Iris pigment epithelial cell (primary cell): ENCODE results near the gene MBOAT1.

ENCODE experiments used
- DNase-seq: peaks from one replicate; pipeline ENCODE4 v3.0.0-alpha.2; 2011; ENCODE audit warnings: low read depth

Gene MBOAT1

DNA sequence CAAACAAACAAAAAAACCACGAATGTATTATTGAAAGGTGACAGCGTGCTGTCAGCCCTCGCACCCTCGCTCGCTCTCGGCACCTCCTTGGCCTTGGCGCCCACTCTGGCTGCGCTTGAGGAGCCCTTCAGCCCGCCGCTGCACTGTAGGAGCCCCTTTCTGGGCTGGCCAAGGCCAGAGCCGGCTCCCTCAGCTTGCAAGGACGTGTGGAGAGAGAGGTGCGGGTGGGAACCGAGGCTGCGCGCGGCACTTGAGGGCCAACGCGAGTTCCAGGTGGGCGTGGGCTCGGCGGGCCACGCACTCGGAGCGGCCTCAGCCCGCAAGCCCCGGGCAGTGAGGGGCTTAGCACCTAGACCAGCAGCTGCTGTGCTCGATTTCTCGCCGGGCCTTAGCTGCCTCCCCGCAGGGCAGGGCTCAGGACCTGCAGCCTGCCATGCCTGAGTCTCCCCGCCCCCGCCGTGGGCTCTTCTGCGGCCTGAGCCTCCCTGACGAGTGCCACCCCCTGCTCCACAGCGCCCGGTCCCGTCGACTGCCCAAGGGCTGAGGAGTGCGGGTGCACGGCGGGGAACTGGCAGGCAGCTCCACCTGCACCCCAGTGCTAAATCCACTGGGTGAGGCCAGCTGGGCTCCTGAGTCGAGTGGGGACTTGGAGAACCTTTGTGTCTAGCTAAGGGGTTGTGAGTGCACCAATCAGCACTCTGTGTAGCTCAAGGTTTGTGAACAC, 20.9 kb upstream of the MBOAT1 start:
- no peak for DNase-seq

DNA sequence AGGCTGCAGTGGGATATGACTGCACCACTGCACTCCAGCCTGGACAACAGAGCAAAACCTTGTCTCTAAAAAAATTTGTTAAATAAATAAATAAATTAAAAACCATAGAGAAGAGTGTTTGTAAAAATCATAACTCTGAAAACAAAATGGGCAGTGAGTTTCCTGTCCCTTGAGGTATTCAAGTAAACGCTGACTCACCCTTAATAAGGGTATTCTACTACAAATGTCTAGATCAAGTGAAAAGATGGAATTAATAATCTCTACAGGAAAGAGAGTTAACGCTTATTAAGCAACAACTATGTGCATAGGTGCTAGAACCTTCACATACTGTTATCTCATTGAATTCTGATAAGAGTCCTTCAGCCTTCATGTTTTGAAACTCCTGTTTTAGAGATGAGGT, 19.9 kb upstream of the MBOAT1 start:
- DNase-seq, result no peak

DNA sequence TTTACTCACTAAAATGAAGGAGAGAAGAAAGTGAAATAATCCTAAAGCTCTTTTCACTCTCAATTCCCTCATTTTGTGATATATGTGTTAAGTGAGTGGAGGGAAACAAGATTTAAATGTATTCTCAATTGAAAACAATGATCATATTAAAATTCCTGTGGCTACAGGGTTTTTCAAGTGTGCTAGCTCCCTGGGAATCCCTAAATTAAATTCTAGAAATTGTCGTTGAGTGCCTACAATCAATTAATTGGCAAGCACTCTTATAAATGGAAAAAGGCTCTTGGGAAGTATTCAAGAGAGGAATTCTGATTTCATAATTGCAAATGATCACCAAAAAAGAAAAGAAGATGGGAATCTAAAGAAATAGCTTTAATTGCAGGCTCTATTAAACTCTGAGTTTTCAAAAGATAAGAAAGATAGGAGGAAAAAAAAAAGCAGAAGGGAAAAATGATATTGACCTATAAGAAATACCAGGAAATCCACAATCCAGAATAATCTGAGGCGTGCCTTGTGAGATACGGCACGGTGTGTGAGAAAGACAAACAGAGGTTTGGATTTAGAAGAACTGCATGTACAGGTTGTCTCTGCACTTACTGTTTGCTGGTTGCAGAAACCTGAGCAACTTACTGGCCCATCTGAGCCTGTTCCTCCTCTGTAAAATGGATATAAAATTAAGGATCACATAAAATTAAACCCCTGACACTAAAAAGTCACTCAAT, 18.3 kb upstream of the MBOAT1 start:
- no peak for DNase-seq

DNA sequence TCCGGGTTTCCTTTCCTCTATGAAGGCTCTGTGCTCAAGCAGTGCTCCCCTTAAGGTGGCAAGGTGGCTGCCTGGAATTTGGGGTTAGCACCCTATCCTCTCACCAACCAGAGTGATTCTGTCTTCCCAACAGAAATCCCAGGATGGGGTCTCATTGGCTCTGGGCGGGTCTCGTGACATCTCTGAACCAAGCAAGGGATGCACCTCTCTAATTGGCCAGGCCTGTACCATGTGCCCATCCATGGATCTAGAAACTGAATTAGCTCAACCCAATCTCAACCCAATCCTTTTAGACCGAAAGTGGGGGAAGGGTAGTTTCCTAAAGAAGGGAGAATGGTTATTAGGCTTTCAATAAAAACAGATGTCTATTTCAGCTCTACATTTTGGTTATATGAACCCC, 17.6 kb upstream of the MBOAT1 start:
- DNase-seq, result no peak

DNA sequence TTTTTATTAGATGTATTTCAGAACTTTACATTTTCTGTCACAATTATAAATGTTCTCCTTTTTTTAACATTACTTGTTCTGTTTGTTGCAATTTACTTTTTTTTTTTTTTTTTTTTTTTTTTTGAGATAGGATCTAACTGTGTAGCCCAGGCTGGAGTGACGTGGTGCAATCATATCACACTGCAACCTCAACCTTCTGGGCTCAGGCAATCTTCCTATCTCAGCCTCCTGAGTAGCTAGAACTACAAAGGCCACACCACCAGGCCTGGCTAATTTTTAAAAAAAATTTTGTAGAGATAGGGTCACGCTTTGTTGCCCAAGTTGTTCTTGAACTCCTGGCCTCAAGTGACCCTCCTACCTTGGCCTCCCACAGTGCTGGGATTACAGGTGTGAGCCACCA, 15.1 kb upstream of the MBOAT1 start:
- no peak for DNase-seq

DNA sequence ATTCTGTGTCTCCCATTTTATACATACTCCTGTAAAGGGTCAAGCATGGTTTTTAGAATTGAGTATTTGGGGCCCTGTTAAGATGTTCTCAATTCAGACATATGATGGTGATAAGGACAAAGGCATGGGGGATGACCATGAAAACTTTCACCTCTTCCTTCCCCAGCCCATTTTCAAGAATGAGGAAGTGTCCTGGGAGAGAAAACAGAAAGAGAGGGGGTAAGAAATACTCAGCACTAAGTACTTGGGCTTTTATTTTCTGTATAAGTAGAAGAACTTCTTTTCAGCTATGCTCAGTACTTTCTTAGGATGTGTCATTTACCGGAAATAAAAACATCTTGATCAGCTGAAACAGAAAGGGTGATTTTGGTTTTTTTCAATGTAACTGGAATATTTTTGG, 10.9 kb upstream of the MBOAT1 start:
- DNase-seq, result no peak

DNA sequence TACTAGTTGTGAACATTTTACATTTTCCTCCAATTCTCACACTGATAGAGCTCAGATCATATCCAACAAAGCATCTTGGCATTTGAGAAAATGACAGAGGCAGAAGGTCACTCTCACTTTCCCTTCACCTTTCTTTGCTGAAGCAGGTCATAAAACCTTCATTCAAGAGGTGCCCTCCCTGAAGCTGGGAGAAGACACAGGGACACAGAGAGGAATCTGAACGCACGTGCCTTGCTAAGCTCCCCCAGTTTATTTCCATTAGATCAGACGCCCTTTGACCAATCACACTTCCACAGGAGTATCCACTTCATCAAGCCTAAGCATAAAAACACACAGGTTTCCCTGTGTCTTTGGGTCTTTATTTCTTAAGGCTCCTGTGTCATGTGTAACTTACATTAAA, 9.2 kb upstream of the MBOAT1 start:
- no peak for DNase-seq

DNA sequence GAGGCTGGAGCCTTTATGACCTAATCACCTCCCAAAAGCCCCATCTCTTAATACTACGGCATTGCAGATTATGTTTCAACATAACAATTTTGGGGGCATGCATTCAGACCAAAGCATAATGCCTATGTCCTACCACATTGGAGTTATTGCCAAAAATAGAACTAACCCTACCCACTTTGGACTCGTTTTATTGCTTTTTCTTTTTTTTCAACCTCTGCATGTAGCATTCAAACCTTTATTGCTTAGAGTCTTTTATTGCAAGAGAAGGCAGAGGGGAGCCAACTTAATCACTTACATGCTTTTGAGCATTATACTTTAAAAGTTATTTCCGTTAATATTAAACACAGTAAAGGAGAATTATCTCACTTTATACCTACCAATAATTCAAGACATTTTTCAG, 8.1 kb upstream of the MBOAT1 start:
- no peak for DNase-seq

DNA sequence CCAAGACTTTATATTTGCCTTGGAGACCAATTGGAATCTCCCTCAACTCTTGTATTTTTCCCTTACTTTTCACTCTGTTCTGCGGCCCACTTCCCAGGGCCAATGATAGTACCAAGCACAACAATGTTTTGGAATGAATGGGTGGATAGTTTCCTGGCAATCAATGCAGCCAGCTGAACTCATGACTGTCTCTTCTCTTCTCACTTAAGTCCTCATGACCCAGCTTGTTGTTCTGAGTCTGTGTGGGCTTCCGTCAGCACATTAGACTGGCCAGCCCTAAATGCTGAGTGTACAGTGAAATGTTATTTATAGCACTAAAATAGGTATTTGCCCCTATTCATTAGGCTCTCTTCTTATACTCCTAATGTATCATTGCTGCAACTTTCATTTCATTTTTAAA, 5.6 kb upstream of the MBOAT1 start:
- no peak for DNase-seq

DNA sequence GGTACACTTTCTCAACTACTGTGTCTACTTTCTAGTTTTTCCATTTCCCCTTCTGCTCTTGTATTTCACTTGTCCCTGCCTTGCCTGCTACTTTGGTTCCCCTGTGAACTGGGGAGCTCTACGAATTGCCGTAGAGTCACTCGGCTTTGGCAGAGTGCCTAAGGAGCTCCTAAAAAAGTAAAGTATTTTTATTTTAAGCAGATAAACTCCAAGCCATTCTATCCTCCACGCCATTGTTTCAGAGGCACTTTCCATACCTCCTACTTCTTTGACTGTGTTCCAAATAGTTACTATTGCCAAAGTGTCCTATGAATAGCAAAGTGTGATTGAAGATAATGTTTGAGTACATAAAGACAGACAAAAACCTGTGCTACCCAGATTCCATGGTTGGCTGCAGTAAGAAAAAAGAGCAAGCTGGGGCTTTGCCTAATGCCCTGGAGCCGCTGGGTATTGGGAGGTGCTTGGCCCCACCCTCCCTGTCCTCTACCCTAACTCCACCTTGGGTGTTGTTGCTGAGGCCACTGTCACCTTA, 5.1 kb upstream of the MBOAT1 start:
- no peak for DNase-seq

DNA sequence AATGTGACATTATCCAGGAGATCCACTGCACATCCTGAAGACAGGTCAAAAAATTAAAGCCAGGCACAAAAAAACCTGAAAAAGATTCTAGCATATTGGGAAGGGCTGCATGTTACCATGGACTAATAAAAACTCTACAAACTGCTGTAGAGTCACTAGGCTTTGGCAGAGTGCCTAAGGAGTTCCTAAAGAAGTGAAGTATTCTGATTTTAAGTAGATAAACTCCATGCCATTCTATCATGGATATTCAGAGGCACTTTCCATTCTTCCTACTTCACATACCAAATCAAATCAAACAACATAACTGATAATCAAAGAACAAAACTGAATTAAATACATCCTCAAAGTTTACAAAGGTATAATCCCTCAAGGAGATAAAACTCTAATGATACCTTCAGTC, 3.0 kb upstream of the MBOAT1 start:
- no peak for DNase-seq

DNA sequence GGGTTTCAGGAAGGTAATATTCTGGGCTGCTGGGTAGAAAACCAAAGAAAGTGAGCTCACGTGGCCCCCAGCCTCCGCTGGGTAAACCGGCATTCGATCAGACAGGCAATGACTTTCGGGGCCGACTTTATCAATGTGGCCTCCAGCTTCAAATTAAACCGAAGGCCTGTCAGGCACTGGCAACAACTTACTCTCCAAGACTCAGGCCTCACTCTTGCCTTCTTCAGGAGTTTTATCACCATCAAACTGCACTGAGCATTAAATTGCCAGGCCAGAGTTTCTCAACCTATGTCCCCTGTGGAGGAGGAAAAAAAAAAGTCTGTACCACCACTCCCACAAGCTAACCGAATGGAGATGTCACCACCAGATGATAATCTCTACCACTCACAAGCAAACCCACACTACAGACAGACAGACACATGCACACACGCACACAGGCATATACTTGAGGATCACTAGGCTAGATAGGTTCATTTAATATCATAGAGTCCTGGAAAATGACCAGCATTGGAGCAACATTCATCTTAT, 1.1 kb upstream of the MBOAT1 start:
- DNase-seq, result no peak

DNA sequence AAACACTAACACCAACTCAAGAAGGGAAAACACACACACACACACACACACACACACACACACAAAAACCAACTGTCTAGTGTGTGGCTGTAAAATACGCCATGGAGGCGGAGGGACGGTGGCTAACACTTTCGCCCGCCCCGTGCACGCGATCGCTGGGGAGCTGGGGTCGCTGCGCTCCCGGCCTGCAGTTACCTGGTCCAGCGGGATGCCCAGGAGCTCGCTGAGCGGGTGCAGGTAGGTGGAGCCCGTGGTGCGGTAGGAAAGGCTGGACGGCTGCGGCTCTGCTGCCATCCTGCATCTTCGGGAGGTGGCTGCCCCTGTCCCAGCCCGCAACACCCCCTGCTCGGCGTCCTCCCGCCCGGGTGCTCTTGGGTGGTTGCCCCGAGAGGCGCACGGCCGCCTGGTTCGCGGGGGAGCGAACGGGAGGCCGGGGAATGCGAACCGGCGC, 303 bp downstream of the MBOAT1 start:
- DNase-seq, result peak; percentile 45

DNA sequence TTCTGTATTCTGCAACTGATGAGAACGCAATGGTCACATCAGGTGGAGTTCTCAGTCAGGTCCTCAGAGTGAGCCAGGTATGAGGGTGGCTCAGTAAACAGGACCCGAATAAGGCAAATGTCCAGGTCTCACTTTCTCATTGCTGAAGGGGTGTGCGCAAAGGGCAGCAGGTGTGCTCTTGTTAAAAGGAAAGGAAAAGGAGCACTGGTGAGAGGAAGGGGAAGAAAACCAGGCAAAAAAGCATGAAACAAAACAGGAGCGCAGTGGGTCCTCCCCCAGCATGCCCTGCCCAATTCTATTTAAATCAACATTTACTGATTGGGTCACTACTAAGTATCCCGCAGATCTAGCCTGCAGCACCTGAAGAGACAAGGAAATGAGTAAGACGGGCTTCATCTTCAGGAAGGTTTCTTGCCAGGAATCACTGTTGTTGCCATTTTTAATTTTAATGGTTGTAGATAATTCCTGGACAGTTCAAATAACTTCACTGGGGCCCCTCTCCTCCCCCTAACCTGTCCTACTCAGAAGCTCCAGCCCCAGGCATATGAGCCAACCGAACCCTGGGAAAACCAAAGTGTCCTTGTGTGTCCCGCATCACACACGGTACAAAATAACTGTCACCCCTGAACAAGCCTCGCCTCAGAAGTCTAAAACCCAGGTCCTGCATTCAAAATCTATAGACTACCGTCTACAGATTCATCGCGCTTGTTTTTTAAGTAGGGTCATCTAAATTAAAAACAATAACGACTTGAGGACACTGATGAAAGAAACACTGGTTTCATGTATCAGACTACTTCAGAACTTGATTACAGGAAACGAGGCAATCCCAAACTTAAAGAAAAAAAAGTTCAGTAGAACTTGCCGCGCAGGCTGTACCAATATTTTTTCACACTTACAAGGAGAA, 980 bp downstream of the MBOAT1 start:
- DNase-seq, result peak; percentile 28

DNA sequence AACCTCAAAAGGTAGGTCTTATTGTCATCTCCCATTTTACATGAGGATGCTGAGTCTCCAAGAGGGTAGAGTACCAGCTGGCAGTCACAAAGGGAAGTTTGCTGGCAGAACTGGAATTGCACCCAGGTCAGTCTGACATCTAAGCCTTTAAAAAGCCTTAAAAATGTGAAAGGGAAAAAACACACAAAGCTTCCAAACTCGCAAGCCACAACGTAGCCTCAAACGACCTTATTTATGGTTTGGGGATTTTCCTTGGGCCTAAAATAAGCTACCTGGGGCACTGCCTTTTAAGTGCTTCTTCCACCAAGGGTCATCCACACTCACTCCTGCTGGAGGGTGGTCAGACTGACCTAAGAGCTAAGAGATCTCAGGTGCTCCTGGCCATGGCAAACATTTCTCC, 2.1 kb downstream of the MBOAT1 start:
- DNase-seq, result no peak

DNA sequence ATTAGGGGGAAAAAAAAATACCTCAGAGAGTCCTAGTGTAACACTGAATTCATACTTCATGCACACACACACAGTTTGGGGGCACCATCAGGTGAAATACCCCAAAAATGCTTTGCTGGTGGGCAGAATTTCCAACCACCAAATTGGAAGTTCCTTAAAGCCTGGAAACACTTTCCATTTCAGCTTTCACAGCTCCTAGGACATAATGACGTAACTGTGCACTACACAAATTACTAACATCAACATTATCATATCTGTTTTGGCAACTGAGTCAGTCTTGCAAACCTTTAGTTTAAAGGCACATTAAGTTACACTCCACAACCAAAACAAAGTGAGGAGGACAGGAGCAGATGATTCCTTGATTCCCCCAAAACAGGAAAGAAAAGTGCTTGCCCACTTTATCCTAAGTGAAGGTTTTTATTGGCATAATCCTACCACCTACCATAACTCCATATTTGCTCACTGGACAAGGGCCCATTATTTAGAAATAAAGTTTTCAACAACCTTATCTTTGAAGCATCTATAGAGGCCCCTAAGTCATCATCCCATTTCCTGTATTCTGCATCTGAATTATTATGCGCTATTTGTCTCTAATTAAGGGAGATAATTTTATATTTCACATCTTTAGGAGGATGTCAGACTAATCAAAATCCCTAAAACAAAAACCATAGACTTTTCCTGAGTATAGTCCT, 3.4 kb downstream of the MBOAT1 start:
- no peak for DNase-seq

DNA sequence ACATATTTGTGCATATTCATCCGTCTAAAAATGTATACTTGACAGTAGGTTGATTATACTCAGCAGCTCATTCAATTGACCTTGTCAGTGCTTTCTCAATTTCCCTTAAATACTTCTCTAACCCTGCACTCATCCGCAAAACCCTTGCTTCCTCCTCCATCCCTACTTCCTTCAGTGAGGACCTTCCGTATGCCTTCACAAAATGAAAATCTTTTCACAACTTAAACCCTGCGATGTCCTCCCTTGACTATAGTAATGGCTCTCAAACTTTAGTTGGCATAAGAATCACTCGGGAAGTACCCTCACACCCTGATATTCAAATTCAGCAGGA, 5.2 kb downstream of the MBOAT1 start:
- no peak for DNase-seq

DNA sequence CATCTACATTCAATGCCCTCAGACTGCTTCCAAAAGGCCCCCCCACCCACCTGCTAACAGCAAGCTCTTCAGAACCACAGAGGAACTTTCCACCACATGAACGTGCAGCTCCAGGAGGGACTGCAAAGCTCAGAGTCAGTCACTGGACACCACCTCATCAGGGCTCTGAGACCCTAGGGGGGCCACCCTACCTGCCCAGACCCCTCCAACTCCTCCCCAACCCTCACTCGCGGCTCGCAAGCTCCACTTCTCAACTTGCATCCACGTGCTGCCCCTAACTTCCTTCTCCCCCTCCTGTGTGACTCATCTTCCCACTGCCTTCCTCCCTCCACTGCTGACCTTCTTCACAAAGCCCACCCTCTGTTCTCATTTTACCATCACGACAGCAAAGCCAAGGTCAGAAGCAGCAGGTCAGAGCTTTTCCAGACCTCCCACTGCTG, 6.5 kb downstream of the MBOAT1 start:
- DNase-seq, result no peak

DNA sequence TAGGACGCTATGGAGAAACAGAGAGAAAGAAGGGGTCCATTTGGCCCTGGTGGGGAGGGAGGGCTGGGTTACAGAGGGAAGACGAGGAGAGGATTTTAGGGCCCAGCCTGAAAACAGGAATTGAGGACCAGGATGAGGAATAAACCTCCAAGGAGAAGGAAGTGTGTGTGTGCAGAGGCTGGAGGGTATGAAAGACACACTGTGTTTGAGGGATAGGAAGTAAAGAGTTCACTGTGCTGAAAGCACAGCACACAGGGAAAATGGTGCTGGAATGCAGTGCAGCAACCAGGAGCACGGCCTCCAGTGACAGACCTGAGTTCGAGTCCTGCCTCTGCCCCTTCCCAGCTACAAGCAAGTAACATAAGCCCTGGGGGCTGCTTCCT, 7.8 kb downstream of the MBOAT1 start:
- no peak for DNase-seq

DNA sequence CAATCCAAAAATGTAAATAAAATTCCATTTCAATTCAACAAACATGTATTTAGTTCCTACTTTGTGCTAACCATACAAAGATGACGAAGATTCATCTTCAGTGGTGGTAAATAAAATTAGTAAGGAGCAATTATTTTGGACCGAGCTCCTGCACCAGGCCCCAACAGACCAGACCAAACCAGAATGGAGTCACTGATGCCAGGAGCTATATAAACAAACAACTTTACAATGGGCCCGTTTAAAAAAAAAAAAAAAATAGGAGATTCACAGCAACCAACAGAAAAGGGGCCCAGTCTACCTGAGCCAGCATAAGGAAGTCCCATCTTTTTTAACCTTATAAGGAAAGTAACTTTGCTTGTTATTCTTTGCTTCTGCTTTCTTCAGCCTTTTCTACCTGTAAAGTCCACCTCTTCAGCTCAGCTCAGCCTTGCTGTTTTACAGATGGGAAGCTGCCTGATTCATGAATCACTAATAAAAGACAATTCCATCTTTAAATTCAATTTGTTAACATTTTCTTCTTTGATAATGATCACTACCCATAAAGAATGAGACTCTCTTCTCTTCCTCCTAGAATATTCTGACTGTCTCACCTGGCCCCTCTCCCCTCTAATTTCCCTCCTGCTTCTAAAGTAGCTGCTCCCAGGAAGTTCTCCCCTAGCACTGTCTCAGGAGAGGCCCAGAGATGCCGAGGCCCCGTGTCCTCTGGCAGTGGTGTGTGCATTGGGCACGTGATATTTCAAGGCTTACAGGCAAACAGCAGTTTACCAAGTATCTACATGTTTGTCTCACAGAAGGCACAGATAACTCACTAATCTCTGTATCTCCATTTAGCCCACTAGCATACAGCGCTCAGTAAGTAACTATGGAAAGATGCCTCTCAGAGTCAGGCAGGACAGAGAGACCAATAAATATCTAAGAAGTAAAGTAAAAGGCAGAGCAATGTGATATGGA, 8.4 kb downstream of the MBOAT1 start:
- no peak for DNase-seq
